Brain microvascular endothelial cell (primary cell): ENCODE data around the gene NANOS2.

Experiments
- DNase-seq: peaks from one replicate; pipeline ENCODE4 v3.0.0-alpha.2; 2020
- H3K27ac ChIP-seq: fragments of 250-450 bp; sonication (Bioruptor Pico); 2 replicates; pipeline ENCODE4 v1.5.1; 2020; ENCODE audit warnings: mild to moderate bottlenecking, moderate library complexity
- H3K27me3 ChIP-seq: fragments of 250-450 bp; sonication (Bioruptor Pico); replicated peaks from 2 replicates; pipeline ENCODE4 v1.5.1; 2020; ENCODE audit warnings: mild to moderate bottlenecking
- H3K36me3 ChIP-seq: fragments of 250-450 bp; sonication (Bioruptor Pico); replicated peaks from 2 replicates; pipeline ENCODE4 v1.5.1; 2020; ENCODE audit warnings: mild to moderate bottlenecking
- H3K4me3 ChIP-seq: 2 replicates; pipeline ENCODE4 v1.5.1; 2011; ENCODE audit warnings: low read depth, mild to moderate bottlenecking, control low read depth, low read length, moderate library complexity
- in situ Hi-C: cut with HindIII; loops from 2 replicates; pipeline ENCODE4 v1.10.0; 2017; ENCODE audit warnings: low sequenced_read_pairs, low pct_ligation_motif_present
- TF ChIP-seq, protein P1 (sequence below): IDR thresholded peaks from 2 replicates; pipeline ENCODE4 v1.5.1; 2011; ENCODE audit warnings: low read depth, mild to moderate bottlenecking, moderate library complexity, low read length, control low read depth, inconsistent platforms; ENCODE audit errors: missing control alignments

Gene NANOS2

DNA sequence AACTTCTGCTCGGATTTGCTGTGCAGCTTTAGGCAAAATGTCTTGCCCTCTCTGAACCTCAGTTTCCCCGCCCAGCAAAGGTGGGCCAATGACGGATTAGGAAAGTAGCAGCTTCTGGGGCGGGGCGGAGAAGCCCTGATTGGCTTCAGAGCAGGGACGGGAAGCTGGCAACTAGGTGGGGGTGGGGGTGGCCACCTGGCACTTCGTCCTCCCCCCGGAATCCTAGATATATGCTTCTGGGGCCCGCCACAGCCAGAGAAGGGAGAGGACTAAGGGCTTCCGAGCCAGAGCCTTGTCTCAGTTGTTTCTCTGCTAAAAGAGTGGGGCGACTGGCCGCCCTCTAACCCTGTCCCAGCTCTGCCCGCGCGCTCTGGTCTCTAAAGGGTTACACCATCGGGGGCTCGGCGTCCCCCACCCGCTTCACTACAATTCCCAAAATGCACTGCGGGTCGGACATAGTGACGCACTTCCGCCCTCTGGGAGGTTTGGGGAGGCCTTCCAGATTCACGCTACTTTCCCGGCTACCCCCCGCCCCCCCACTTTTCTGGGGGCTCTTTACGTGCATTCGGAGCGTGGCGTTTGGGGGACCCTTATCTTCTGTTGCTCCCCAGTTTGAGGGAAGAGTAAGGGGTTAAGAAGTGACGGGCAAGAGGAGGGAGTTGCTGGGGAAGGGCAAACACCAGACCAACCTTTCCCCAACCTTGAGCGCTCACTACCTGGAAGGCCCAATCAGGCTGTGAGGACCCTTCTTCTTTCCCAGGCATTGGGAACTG lies 28.0 kb downstream of the NANOS2 start:
- Histone ChIP-seq H3K27ac (peak overlapping the region; percentile 81), H3K4me3 (peak overlapping the region; percentile 69), H3K27me3 (no peaks in the 10 kb centered on the region), H3K36me3 (no peaks in the 10 kb centered on the region)
- TF ChIP-seq, protein P1, sequence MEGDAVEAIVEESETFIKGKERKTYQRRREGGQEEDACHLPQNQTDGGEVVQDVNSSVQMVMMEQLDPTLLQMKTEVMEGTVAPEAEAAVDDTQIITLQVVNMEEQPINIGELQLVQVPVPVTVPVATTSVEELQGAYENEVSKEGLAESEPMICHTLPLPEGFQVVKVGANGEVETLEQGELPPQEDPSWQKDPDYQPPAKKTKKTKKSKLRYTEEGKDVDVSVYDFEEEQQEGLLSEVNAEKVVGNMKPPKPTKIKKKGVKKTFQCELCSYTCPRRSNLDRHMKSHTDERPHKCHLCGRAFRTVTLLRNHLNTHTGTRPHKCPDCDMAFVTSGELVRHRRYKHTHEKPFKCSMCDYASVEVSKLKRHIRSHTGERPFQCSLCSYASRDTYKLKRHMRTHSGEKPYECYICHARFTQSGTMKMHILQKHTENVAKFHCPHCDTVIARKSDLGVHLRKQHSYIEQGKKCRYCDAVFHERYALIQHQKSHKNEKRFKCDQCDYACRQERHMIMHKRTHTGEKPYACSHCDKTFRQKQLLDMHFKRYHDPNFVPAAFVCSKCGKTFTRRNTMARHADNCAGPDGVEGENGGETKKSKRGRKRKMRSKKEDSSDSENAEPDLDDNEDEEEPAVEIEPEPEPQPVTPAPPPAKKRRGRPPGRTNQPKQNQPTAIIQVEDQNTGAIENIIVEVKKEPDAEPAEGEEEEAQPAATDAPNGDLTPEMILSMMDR: no peak
- in situ Hi-C loops: no loop called here
- peak; percentile 93 for DNase-seq

DNA sequence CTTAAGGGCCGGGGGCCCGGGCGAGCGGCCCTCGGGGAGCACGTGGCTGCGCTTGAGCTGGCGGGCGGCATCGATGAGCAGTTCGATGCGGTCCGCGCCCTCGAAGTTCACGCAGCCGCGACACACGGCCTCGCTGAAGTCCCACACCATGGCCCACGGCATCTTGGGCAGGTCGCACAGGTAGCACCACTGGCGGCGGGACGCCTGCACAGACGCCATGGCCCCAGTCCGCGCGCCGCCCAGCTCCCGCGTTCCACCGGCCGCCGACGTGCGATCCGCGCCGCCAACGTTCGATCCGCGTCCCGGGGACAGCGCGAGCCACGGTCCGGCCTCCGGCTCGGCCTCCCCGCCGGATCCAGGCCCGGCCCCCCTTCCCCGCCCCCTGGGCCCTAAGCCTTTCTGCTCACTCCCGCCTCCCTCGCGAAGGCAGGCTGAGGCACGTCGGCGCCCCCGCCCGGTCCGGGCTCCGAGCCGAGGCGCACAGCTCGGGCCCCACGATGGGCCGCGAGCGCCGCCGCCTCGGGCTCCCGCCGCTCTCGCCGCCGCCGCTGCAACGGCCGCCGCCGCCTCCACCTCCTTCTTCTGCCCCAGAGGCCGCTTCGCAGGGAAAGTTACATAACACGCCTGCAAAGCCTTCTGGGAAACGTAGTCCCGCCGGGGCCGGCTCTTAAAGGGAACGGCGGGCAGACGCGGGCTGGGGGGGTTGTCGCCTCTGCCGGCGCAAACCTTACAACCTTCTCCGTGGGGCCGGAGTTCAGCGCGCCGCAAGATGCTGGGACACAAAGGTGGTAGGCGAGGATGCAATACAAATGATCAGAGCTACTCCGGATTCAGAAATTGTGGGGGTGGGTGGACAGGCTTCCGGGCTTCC lies 28.8 kb downstream of the NANOS2 start, which contains the start of gene IRF2BP1:
Gene IRF2BP1 (minus strand): TSS at position 586 of the 871 bp plus-strand sequence. CDS start 367 bp downstream, at position 219.
- TF ChIP-seq, protein P1: no peak

DNA sequence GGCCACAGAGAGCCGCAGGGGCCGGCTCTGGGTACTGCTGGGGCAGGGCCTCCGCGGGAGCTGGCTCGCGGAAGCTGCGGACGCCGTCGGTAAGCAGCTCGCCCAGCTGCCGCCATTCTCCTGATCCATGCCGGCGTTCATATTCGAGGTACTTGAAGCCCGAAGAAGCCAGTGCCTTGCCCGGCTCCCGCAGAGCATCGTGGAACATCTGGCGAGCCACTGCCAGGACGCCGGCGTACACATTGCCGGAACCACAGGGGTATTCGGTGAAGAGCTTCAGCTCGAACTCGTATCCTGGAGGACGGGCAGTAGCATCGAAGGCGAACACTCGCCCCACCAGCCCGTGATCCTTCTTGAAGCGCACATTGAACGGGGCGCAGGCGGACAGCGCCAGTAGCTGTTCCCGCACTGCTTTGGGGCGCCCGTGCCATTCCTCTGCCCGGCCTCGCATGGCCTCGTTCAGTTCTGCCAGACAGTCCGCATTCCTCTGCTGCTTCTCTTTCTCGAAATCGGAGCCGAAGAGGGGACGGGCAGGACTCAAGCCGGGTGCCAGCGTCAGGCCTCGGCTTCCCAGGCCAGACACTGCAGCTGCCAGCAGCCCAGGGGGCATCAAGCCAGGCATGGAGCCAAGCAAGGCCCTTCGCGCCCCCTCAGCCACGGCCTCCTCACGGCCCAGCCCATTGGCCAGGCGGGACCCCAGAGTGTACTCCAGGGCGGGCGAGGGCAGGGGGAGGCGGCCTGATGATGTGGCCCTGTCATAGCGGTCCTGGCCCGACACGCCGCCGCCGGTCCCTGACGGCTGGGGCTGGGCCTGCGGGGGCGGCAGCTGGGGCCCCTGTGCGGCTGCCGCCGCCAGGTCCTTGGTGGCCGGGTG lies 29.7 kb downstream of the NANOS2 start:
- Histone ChIP-seq H3K4me3 (peak overlapping the region; percentile 69), H3K36me3 (no peaks in the 10 kb centered on the region), H3K27ac (peak overlapping the region; percentile 81), H3K27me3 (no peaks in the 10 kb centered on the region)
- TF ChIP-seq, protein P1: no peak
- no peak for DNase-seq
- in situ Hi-C loops: no loop called here

More for the DNA sequence above, 28.8 kb downstream of the NANOS2 start, which contains the start of gene IRF2BP1:
- peak within 1 kb of the TSS; percentile 81 for H3K27ac ChIP-seq
- H3K27me3 ChIP-seq: no peaks in the 10 kb centered on the region
- H3K36me3 ChIP-seq: no peaks in the 10 kb centered on the region
- H3K4me3 ChIP-seq: peak within 1 kb of the TSS; percentile 69
- DNase-seq: peak; percentile 88
- in situ Hi-C loops: no loop called here

DNA sequence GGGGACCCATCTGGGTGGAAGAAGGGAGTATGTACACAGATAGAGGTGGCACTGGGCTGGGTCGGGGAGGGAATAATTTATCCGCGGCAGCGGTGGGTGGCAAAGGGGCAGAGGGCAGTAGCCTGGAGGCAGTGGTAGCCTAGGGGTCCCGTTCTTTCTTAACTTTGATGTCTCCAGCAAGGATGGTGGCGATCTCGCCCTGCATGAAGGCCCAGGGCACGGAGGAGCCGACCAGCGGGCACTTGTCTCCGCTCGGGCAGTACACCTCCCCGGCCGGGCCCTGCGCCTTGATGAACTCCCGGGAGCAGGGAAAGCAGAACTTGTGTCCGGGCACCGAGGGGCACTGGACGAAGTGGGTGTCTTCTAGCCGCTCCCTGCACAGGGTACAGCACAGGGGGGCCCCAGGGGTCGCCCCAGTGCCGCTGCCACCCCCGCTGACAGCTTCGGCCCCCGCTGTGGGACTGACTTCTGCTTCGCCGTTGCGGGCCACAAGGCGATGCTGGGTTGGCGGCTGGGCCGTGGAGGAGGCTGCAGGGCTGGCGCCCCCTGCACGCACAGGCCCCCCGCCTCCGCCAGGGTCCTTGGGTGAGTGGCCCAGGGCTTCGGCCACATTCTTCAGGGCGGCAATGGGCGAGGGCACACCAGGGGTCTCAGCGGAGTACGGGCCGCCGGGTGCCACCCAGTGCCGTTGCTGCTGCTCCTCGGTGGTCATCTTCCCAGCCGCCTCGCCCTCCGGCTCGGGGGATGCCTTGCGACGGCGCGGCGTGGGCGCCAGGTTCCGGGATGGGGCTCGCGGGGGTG lies 30.5 kb downstream of the NANOS2 start:
- no peak overlapping the region for H3K27ac ChIP-seq
- in situ Hi-C loops: no loop called here
- no peaks in the 10 kb centered on the region for H3K36me3 ChIP-seq
- no peak for DNase-seq
- TF ChIP-seq, protein P1: no peak
- H3K27me3 ChIP-seq: no peaks in the 10 kb centered on the region
- no peak overlapping the region for H3K4me3 ChIP-seq

DNA sequence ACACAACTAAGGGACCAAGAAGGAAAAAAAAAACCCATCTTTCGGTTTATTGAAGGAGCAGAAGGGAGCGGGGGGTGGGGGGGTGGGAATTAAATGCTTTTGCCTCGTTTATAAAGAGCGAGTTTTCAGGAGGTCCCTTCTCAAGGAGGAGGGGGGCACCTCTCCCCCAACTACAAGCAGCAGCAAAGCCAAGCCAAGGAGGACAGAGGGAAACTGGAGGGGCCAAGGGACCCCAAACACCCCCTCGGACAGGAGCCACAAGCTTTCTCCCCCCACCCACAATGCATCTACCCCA lies 31.0 kb downstream of the NANOS2 start:
- in situ Hi-C loops: no loop called here
- TF ChIP-seq, protein P1: no peak

More for the DNA sequence above, 31.0 kb downstream of the NANOS2 start:
- no peak for DNase-seq
- Histone ChIP-seq H3K27ac (no peak overlapping the region), H3K4me3 (no peak overlapping the region), H3K36me3 (no peaks in the 10 kb centered on the region), H3K27me3 (no peaks in the 10 kb centered on the region)
